ENCODE measurements around the gene S100A9. TPM values are rescaled to one million over a fixed set of nuclear protein-coding genes. Genes with fewer than 3 reads are reported as not detected.
"Not testable (repeated sequence)": the region's sequence is repeated elsewhere in the genome, so short reads cannot be mapped to it uniquely, and the experiment has no call there.

Gene S100A9
- total RNA-seq, 1 donor from 2014 or later = 1.2 TPM

GRCh38 chr1:153405825-153406599 is 48.4 kb downstream of the S100A9 start:
- not testable (repeated sequence) for DNase-seq (ENCODE audit: low read depth in 2 of 2)

- not testable (repeated sequence) for DNase-seq (ENCODE audit: low read depth in 2 of 2)
These were observed 49.6 kb downstream of the S100A9 start for GRCh38 chr1:153407274-153407673.

Other genes with a start within 250 kb of the S100A9 start
- not detected in 2 replicates for gene SPRR2F, start 244.3 kb upstream of the S100A9 start, total RNA-seq
- not detected in 2 replicates for gene SPRR2G, start 207.0 kb upstream of the S100A9 start, total RNA-seq
- gene LELP1, start 154.4 kb upstream of the S100A9 start, total RNA-seq = not detected in 2 replicates
- gene PRR9, start 140.3 kb upstream of the S100A9 start, total RNA-seq = not detected in 2 replicates
- gene LORICRIN, start 98.2 kb upstream of the S100A9 start, total RNA-seq = not detected in 2 replicates
- not detected in 2 replicates for gene PGLYRP3, start 44.9 kb upstream of the S100A9 start, total RNA-seq
- not detected in 2 replicates for gene PGLYRP4, start 9.0 kb upstream of the S100A9 start, total RNA-seq
- not detected in 2 replicates for gene S100A12, start 17.8 kb downstream of the S100A9 start, total RNA-seq
- gene S100A8, start 33.2 kb downstream of the S100A9 start, total RNA-seq = not detected in 2 replicates
- gene S100A7A, start 58.7 kb downstream of the S100A9 start, total RNA-seq = not detected in 2 replicates
- gene S100A7, start 102.8 kb downstream of the S100A9 start, total RNA-seq = not detected in 2 replicates
- gene S100A6, start 178.1 kb downstream of the S100A9 start, total RNA-seq = 524 and 1,217 TPM in 2 replicates
- gene S100A5, start 183.1 kb downstream of the S100A9 start, total RNA-seq = not detected in 2 replicates
- gene S100A4, start 188.0 kb downstream of the S100A9 start, total RNA-seq = 0.60 and 5.4 TPM in 2 replicates
- gene S100A3, start 191.4 kb downstream of the S100A9 start, total RNA-seq = 0.20 and 2.8 TPM in 2 replicates
- 0.79 and 1.7 TPM in 2 replicates for gene S100A2, start 208.0 kb downstream of the S100A9 start, total RNA-seq